H1 (cell line): ENCODE data around the gene RPS6KA2. TPM values are rescaled to one million over a fixed set of nuclear protein-coding genes. Genes with fewer than 3 reads are reported as not detected.

Experiments
- CTCF ChIA-PET: fragments of 300-600 bp; sonication (Branson Sonifier 250); formaldehyde crosslinking; loops from one replicate; lab custom pipeline; 2021; ENCODE audit not compliant: partially characterized antibody; lab: Charles Lee
- POLR2A ChIA-PET: fragments of 300-600 bp; sonication (Branson Sonifier 250); formaldehyde crosslinking; loops from one replicate; lab custom pipeline; 2021; ENCODE audit warnings: inconsistent platforms; ENCODE audit not compliant: partially characterized antibody; lab: Charles Lee
- DNase-seq, 2 experiments: peaks; one replicate each; pipeline versions ENCODE4 v3.0.0 to v3.0.0-alpha.2; 2010 to 2022; ENCODE audit warnings: low spot score in 2 of 2, low read depth in 1 of 2, mixed read lengths in 1 of 2
- FAIRE-seq: peaks from 2 replicates; lab custom pipeline; 2011; peaks lifted over from hg19 to GRCh38; lab: Jason Lieb, UNC
- H2AFZ ChIP-seq: 2 replicates; pipeline ENCODE4 v1.8.1; 2012; ENCODE audit warnings: low read length, inconsistent platforms
- H2AK5ac ChIP-seq: 2 replicates; pipeline ENCODE4 v1.6.1; 2013; ENCODE audit warnings: low read depth, low read length
- H2BK120ac ChIP-seq: replicated peaks from 2 replicates; pipeline ENCODE3; 2013; ENCODE audit warnings: low read depth, low read length, inconsistent platforms
- H2BK12ac ChIP-seq: 2 replicates; pipeline ENCODE4 v1.6.1; 2013; ENCODE audit warnings: low read depth, low read length
- H2BK15ac ChIP-seq: 2 replicates; pipeline ENCODE4 v1.6.1; 2013; ENCODE audit warnings: low read length
- H2BK20ac ChIP-seq: 2 replicates; pipeline ENCODE4 v1.6.1; 2013; ENCODE audit warnings: low read length
- H2BK5ac ChIP-seq: 2 replicates; pipeline ENCODE4 v1.6.1; 2013; ENCODE audit warnings: low read depth, low read length
- H3K14ac ChIP-seq: 2 replicates; pipeline ENCODE4 v1.6.1; 2013; ENCODE audit warnings: inconsistent platforms; ENCODE audit not compliant: insufficient read length
- H3K18ac ChIP-seq: 2 replicates; pipeline ENCODE4 v1.6.1; 2013; ENCODE audit warnings: low read length; ENCODE audit errors: extremely low read depth
- H3K23ac ChIP-seq: 2 replicates; pipeline ENCODE4 v1.6.1; 2013; ENCODE audit warnings: inconsistent platforms; ENCODE audit not compliant: insufficient read length
- H3K23me2 ChIP-seq: 2 replicates; pipeline ENCODE4 v1.6.1; 2013; ENCODE audit warnings: low read depth, low read length
- H3K27ac ChIP-seq: 2 replicates; pipeline ENCODE4 v1.6.1; 2011; ENCODE audit warnings: low read depth, low read length, inconsistent platforms
- H3K27me3 ChIP-seq, 4 experiments: replicated peaks in 1 of 4; 1 replicate in 1 of 4; 2 replicates in 3 of 4; pipeline versions ENCODE4 v1.6.1 to v1.8.1; 2011 to 2013; ENCODE audit warnings: low read length in 3 of 4, mild to moderate bottlenecking in 3 of 4, inconsistent platforms in 2 of 4, mixed read lengths in 2 of 4, moderate library complexity in 1 of 4; ENCODE audit not compliant: control insufficient read depth in 3 of 4, insufficient read depth in 3 of 4; ENCODE audit errors: extremely low read depth in 1 of 4
- H3K36me3 ChIP-seq, 4 experiments: 2 replicates each; pipeline versions ENCODE4 v1.6.1 to v1.8.1; 2011 to 2013; ENCODE audit warnings: mild to moderate bottlenecking in 4 of 4, low read length in 3 of 4, moderate library complexity in 2 of 4, control low read depth in 1 of 4, inconsistent platforms in 1 of 4; ENCODE audit not compliant: insufficient read depth in 4 of 4, control insufficient read depth in 2 of 4
- H3K4ac ChIP-seq: replicated peaks from 2 replicates; pipeline ENCODE3; 2013; ENCODE audit warnings: low read length, low read depth, mixed read lengths, inconsistent platforms; ENCODE audit not compliant: insufficient read length
- H3K4me1 ChIP-seq, 4 experiments: replicated peaks in 1 of 4; 1 replicate in 1 of 4; 2 replicates in 3 of 4; pipeline versions ENCODE4 v1.6.1 to v1.8.1; 2011 to 2013; ENCODE audit warnings: low read length in 3 of 4, inconsistent platforms in 2 of 4, mixed read lengths in 1 of 4; ENCODE audit not compliant: insufficient read depth in 4 of 4, control insufficient read depth in 3 of 4
- H3K4me2 ChIP-seq, 2 experiments: 2 replicates each; pipeline versions ENCODE4 v1.6.1 to v1.8.1; 2011 to 2013; ENCODE audit warnings: low read depth in 2 of 2, low read length in 2 of 2, control low read depth in 1 of 2, inconsistent platforms in 1 of 2, mild to moderate bottlenecking in 1 of 2; ENCODE audit not compliant: insufficient read depth in 1 of 2
- H3K4me3 ChIP-seq, 4 experiments: fragments of 200-600, 300-600 bp in 1 of 4; sonication (generic), shearing (Covaris generic), sonication (Bioruptor Twin) in 1 of 4; 2 replicates each; pipeline versions ENCODE4 v1.5.1 to v1.8.1; 2011 to 2016; ENCODE audit warnings: low read length in 4 of 4, low read depth in 3 of 4, control low read depth in 2 of 4, inconsistent platforms in 2 of 4, mild to moderate bottlenecking in 2 of 4, mixed read lengths in 1 of 4, moderate library complexity in 1 of 4; ENCODE audit not compliant: insufficient read depth in 2 of 4; ENCODE audit errors: extremely low read depth in 1 of 4
- H3K56ac ChIP-seq: replicated peaks from 2 replicates; pipeline ENCODE3; 2013; ENCODE audit warnings: low read depth, mild to moderate bottlenecking, mixed read lengths, low read length, inconsistent platforms; ENCODE audit not compliant: insufficient read length
- H3K79me1 ChIP-seq: 2 replicates; pipeline ENCODE4 v1.6.1; 2013; ENCODE audit warnings: low read depth, low read length, control low read depth
- H3K79me2 ChIP-seq, 2 experiments: 2 replicates each; pipeline versions ENCODE4 v1.6.1 to v1.8.1; 2012 to 2013; ENCODE audit warnings: low read length in 2 of 2, mild to moderate bottlenecking in 2 of 2, inconsistent platforms in 1 of 2; ENCODE audit not compliant: insufficient read depth in 2 of 2, control insufficient read depth in 1 of 2
- H3K9ac ChIP-seq, 4 experiments: replicated peaks in 1 of 4; 1 replicate in 1 of 4; 2 replicates in 3 of 4; pipeline versions ENCODE4 v1.6.1 to v1.8.1; 2011 to 2013; ENCODE audit warnings: low read depth in 3 of 4, low read length in 3 of 4, control low read depth in 2 of 4, mild to moderate bottlenecking in 2 of 4, moderate library complexity in 2 of 4, inconsistent platforms in 1 of 4; ENCODE audit errors: extremely low read depth in 1 of 4
- H3K9me3 ChIP-seq, 2 experiments: 2 replicates each; pipeline versions ENCODE4 v1.6.1 to v1.8.1; 2012 to 2013; ENCODE audit warnings: mild to moderate bottlenecking in 2 of 2, moderate library complexity in 2 of 2, control low read depth in 1 of 2, inconsistent platforms in 1 of 2, low read depth in 1 of 2, low read length in 1 of 2, mixed read lengths in 1 of 2; ENCODE audit not compliant: insufficient read depth in 2 of 2
- H4K20me1 ChIP-seq, 2 experiments: replicated peaks in 1 of 2; 2 replicates each; pipeline versions ENCODE3 to v1.8.1; 2011 to 2013; ENCODE audit warnings: inconsistent platforms in 2 of 2, low read length in 2 of 2, mild to moderate bottlenecking in 1 of 2; ENCODE audit not compliant: insufficient read depth in 2 of 2, control insufficient read depth in 1 of 2
- H4K5ac ChIP-seq: 2 replicates; pipeline ENCODE4 v1.6.1; 2013; ENCODE audit warnings: low read length, low read depth, mixed read lengths, inconsistent platforms; ENCODE audit not compliant: insufficient read length
- H4K8ac ChIP-seq: 2 replicates; pipeline ENCODE4 v1.8.0; 2013; ENCODE audit warnings: mild to moderate bottlenecking, moderate library complexity, low read length, inconsistent platforms; ENCODE audit not compliant: insufficient read depth; ENCODE audit errors: extremely low read depth
- H4K91ac ChIP-seq: replicated peaks from 2 replicates; pipeline ENCODE3; 2013; ENCODE audit warnings: low read length, mixed read lengths, inconsistent platforms; ENCODE audit not compliant: insufficient read length
- SIRT6 ChIP-seq: IDR thresholded peaks from one replicate; pipeline ENCODE4 v1.7.1; 2012; ENCODE audit warnings: low read length, inconsistent platforms
- WGBS, 2 experiments: shearing (Covaris generic) in 1 of 2; methylation state at CpG; one replicate each; pipeline versions ENCODE4 v1.1.6 to v1.1.7; 2013 to 2015; ENCODE audit warnings: low lambda C conversion rate in 2 of 2, mixed read lengths in 2 of 2, inconsistent platforms in 1 of 2, low coverage in 1 of 2, missing lambda C conversion rate in 1 of 2; ENCODE audit not compliant: insufficient replicate concordance in 2 of 2, insufficient coverage in 1 of 2, insufficient read length in 1 of 2; ENCODE audit errors: extremely low coverage in 1 of 2, missing lambda C conversion rate in 1 of 2; 5-methylcytosine and 5-hydroxymethylcytosine counted together
- polyA plus RNA-seq, 7 experiments: library from polyadenylated mRNA; depleted of rRNA in 3 of 7; stranded (reverse) in 5 of 7; unstranded in 2 of 7; fragments of >200 nt in 5 of 7; fragments of 200-250 nt in 2 of 7; gene quantifications; 1 replicate in 5 of 7; 2 replicates in 1 of 7; 4 replicates in 1 of 7; pipeline versions ENCODE4 v1.2.1 to v1.2.3, GENCODE V29; 2011 to 2013; ENCODE audit warnings: missing spikeins in 2 of 7, mixed read lengths in 2 of 7
- total RNA-seq: library from RNA; stranded (reverse); fragmentation: NEBNext Ultra II Directional; extraction: Animal tissue kit (Norgen Biotek cat#: 25700); gene quantifications from 2 replicates; pipeline ENCODE4 v1.2.1, GENCODE V29; 2021
- TF ChIP-seq, protein P1 (sequence below), 3 experiments: IDR thresholded peaks; 1 replicate in 2 of 3; 2 replicates in 1 of 3; pipeline versions ENCODE4 v1.5.1 to v1.6.1; 2011; ENCODE audit warnings: low read length in 3 of 3, mild to moderate bottlenecking in 3 of 3, inconsistent platforms in 2 of 3, low read depth in 1 of 3, moderate library complexity in 1 of 3; ENCODE audit not compliant: insufficient read depth in 1 of 3; ENCODE audit errors: control extremely low read depth in 1 of 3

The RPS6KA2 gene
- total and polyA plus RNA-seq, 2 of the 8 experiments (the other 6 are each of a cell fraction or from before 2014, with no cell fraction given), result 8.8 to 25.7 TPM

DNA sequence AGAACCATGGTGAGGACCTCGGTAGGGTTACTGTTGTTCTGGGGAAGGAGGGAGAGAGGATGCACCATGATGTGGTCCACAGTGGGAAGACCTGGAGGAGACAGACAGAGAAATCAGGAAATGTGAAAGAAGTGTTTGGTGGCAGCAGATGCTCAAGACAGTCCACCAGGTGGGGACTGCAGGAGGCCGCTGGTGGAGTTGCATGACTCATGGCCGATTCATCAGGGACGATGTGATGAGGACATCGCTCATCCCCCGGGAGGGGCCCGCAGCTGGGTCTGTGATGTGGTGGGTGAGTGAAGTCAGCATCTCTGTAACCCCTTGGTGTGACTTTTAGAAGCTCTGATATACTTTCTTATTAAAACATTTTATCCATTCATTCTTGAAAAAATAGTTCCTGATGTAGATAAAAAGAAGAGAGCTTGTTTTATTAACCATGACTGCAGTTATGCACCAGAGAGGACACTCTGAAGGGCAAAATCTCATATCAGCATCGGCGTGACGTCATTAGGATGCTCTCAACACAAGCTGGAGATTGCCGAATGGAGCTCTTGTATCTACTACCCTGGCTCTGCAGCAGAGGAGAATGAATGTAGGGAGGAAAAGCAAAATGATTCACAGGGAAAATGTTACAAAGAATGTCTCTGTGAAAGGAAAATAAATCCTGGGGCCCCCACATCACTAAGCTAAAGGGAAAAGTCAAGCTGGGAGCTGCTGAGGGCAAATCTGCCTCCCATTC lies 111.8 kb downstream of the RPS6KA2 start:
- CTCF ChIA-PET, result interaction anchor here (0.9 to 2.0 kb wide), 12 partner anchors 10 to 102 kb away, joined by 3 to 13 read pairs (median 4); no protein-coding TSS in a partner anchor
- Histone ChIP-seq H3K36me3 (peaks cover 0 to 6% (median under 1%) of the 10 kb centered on the region in 4 experiments; a peak in 4 of 8 replicates), H2BK5ac (no peak overlapping the region), H3K27ac (no peak overlapping the region), H4K20me1 (peaks cover 0 to 2% of the 10 kb centered on the region in 2 experiments), H3K18ac (no peak overlapping the region), H3K4me3 (no peak overlapping the region), H2AFZ (no peak overlapping the region), H2BK15ac (no peak overlapping the region), H3K23ac (no peak overlapping the region), H2BK120ac (no peak overlapping the region), H2BK20ac (no peak overlapping the region), H3K56ac (no peak overlapping the region), H3K14ac (no peak overlapping the region), H3K4ac (no peak overlapping the region), H3K4me2 (no peak overlapping the region), H3K79me2 (no peaks in the 10 kb centered on the region), H3K27me3 (no peaks in the 10 kb centered on the region), H3K23me2 (no peaks in the 10 kb centered on the region), H3K4me1 (no peaks in the 10 kb centered on the region; a peak in 1 of 7 replicates), H4K8ac (no peak overlapping the region), H3K9me3 (peaks cover 10 to 11% of the 10 kb centered on the region in 2 experiments), H3K79me1 (no peaks in the 10 kb centered on the region), H3K9ac (no peak overlapping the region), H2AK5ac (no peak overlapping the region), H4K5ac (no peak overlapping the region), H4K91ac (no peak overlapping the region), H2BK12ac (no peak overlapping the region)
- TF ChIP-seq, protein P1, sequence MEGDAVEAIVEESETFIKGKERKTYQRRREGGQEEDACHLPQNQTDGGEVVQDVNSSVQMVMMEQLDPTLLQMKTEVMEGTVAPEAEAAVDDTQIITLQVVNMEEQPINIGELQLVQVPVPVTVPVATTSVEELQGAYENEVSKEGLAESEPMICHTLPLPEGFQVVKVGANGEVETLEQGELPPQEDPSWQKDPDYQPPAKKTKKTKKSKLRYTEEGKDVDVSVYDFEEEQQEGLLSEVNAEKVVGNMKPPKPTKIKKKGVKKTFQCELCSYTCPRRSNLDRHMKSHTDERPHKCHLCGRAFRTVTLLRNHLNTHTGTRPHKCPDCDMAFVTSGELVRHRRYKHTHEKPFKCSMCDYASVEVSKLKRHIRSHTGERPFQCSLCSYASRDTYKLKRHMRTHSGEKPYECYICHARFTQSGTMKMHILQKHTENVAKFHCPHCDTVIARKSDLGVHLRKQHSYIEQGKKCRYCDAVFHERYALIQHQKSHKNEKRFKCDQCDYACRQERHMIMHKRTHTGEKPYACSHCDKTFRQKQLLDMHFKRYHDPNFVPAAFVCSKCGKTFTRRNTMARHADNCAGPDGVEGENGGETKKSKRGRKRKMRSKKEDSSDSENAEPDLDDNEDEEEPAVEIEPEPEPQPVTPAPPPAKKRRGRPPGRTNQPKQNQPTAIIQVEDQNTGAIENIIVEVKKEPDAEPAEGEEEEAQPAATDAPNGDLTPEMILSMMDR (IDR thresholded peaks at IDR 0.05; ENCODE audit: control extremely low read depth in 1 of 3, insufficient read depth in 1 of 3, low read depth in 1 of 3, low read length in 3 of 3), result peak in 1 of 3 experiments; percentile 1; a peak in 1 of 4 replicates
- no peak for TF ChIP-seq SIRT6
- FAIRE-seq, result no peak
- WGBS, 2 experiments, result 90% methylated on average over 11 of the region's 11 CpGs; no CpG with 5 or more reads in 1 of the 2 experiments
- no peak for DNase-seq
- POLR2A ChIA-PET, result no interaction called here
